Osteocyte (in vitro differentiated cells): Measurements from ENCODE around the gene GM2A. TPM values are rescaled to one million over a fixed set of nuclear protein-coding genes. Genes with fewer than 3 reads are reported as not detected.

Experiments
- DNase-seq: peaks from one replicate; pipeline ENCODE4 v3.0.0; 2021; ENCODE audit warnings: mixed read lengths; ENCODE audit not compliant: unreplicated experiment; ENCODE audit errors: extremely low spot score
- H3K27ac Mint-ChIP-seq: one replicate; pipeline ENCODE4 v1.8.0; 2021; ENCODE audit warnings: mild to moderate bottlenecking, mixed read lengths; ENCODE audit not compliant: unreplicated experiment
- H3K27me3 Mint-ChIP-seq: one replicate; pipeline ENCODE4 v1.8.0; 2021; ENCODE audit warnings: mixed read lengths; ENCODE audit not compliant: unreplicated experiment
- H3K36me3 Mint-ChIP-seq: one replicate; pipeline ENCODE4 v1.8.0; 2021; ENCODE audit warnings: mixed read lengths; ENCODE audit not compliant: unreplicated experiment
- H3K4me1 Mint-ChIP-seq: one replicate; pipeline ENCODE4 v1.8.0; 2021; ENCODE audit warnings: mixed read lengths; ENCODE audit not compliant: unreplicated experiment
- H3K4me3 Mint-ChIP-seq: one replicate; pipeline ENCODE4 v1.8.0; 2021; ENCODE audit warnings: mild to moderate bottlenecking, moderate library complexity, mixed read lengths; ENCODE audit not compliant: unreplicated experiment
- H3K9me3 Mint-ChIP-seq: one replicate; pipeline ENCODE4 v1.8.0; 2021; ENCODE audit warnings: mixed read lengths; ENCODE audit not compliant: unreplicated experiment
- total RNA-seq: library from RNA; stranded (reverse); gene quantifications from 2 replicates; pipeline ENCODE4 v1.2.1, GENCODE V29; 2021
- TF ChIP-seq, protein P1 (sequence below): fragments of 200-600 bp; sonication (generic); IDR thresholded peaks from 2 replicates; pipeline ENCODE4 v1.5.0; 2021; ENCODE audit warnings: antibody characterized with exemption, mild to moderate bottlenecking, moderate library complexity

GM2A gene
- total RNA-seq, 1 donor from 2014 or later: 28.2 TPM

DNA sequence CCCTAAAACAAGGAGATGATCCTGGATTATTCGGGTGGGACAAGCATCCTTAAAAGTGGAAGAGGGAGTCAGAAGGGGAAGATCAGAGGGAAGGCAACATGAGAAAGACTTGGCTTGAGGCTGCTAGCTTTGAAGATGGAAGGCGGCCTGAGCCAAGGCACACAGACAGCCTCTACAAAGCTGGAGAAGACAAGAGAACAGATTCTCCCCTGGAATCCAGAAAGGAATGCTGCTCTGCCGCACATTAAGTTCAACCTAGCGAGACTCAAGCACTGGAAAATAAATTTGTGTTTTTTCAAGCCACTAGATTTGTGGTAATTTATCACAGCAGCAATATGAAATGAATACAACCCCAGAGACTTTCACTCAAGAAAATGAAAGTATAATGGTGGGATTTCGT, 32.7 kb downstream of the GM2A start:
- peak; percentile 1 for DNase-seq
- no peaks in the 10 kb centered on the region for H3K4me1 Mint-ChIP-seq
- no peak overlapping the region for H3K27ac Mint-ChIP-seq
- no peaks in the 10 kb centered on the region for H3K36me3 Mint-ChIP-seq
- TF ChIP-seq, protein P1, sequence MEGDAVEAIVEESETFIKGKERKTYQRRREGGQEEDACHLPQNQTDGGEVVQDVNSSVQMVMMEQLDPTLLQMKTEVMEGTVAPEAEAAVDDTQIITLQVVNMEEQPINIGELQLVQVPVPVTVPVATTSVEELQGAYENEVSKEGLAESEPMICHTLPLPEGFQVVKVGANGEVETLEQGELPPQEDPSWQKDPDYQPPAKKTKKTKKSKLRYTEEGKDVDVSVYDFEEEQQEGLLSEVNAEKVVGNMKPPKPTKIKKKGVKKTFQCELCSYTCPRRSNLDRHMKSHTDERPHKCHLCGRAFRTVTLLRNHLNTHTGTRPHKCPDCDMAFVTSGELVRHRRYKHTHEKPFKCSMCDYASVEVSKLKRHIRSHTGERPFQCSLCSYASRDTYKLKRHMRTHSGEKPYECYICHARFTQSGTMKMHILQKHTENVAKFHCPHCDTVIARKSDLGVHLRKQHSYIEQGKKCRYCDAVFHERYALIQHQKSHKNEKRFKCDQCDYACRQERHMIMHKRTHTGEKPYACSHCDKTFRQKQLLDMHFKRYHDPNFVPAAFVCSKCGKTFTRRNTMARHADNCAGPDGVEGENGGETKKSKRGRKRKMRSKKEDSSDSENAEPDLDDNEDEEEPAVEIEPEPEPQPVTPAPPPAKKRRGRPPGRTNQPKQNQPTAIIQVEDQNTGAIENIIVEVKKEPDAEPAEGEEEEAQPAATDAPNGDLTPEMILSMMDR: no peak
- no peak overlapping the region for H3K4me3 Mint-ChIP-seq
- peaks cover 25% of the 10 kb centered on the region for H3K27me3 Mint-ChIP-seq
- H3K9me3 Mint-ChIP-seq: no peaks in the 10 kb centered on the region

DNA sequence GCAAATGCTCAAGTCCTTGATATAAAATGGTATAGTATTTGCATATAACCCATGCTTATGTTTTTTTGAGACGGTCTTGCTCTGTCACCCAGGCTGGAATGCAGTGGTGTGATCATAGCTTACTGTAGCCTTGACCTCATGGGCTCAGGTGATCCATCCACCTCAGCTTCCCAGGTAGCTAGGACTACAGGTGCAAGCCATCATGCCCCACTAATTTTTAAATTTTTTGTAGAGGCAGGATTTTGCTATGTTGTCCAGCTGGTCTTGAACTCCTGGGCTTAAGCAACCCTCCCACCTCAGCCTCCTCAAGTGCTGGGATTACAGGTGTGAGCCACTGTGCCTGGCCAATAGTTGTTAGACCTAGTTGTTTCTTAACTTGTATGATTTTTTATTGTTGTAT, 33.3 kb downstream of the GM2A start:
- H3K4me1 Mint-ChIP-seq: no peaks in the 10 kb centered on the region
- TF ChIP-seq, protein P1: no peak
- H3K9me3 Mint-ChIP-seq: peaks cover 2% of the 10 kb centered on the region
- no peak overlapping the region for H3K4me3 Mint-ChIP-seq
- H3K27ac Mint-ChIP-seq: no peak overlapping the region
- H3K27me3 Mint-ChIP-seq: peaks cover 25% of the 10 kb centered on the region
- H3K36me3 Mint-ChIP-seq: no peaks in the 10 kb centered on the region
- DNase-seq: no peak

DNA sequence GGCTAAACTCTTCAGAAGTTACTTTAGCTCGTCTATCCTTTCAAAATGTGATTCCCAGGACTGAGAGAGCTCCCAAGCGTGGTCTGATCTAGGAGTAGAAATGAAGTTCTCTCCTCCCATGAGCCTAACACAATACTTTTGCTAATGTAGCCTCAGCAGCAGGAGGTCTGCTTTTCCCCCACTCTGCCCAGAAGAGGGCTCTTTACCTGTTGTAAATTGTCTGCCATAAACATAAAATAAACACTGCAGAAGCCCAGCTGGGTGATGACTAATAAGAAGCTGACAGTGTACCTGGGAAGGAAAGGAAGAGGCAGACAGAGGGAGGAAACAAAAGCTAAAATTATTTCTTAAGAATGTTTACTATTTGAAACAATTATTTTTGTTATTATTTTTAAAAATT, 35.2 kb downstream of the GM2A start:
- Mint-ChIP-seq H3K27ac (no peak overlapping the region), H3K4me1 (no peaks in the 10 kb centered on the region), H3K27me3 (peaks cover 23% of the 10 kb centered on the region), H3K9me3 (peaks cover 5% of the 10 kb centered on the region), H3K4me3 (no peak overlapping the region), H3K36me3 (no peaks in the 10 kb centered on the region)
- TF ChIP-seq, protein P1: no peak
- DNase-seq: peak; percentile 27

DNA sequence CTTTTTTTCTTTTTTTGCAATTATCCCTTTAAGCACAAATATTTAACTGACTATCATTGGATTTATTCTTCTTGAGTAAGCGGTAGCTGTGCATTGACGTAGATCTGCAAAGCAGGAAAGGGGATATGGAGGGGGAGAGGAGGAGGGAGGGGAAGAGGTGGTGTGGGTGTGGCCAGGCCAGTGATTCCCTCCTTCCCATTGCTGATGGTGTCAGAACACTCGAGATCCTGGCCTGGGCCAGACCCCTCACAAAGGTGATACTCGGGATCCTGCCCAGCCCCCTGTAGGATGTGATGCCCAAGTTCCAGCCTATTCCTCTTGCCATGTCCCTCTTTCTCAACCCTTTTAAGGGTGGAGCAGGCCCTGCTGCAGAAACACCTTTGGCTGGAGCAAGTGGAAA, 40.6 kb downstream of the GM2A start:
- no peak for DNase-seq
- H3K4me1 Mint-ChIP-seq: no peaks in the 10 kb centered on the region
- H3K27me3 Mint-ChIP-seq: peaks cover 15% of the 10 kb centered on the region
- H3K9me3 Mint-ChIP-seq: peaks cover 5% of the 10 kb centered on the region
- TF ChIP-seq, protein P1: no peak
- H3K27ac Mint-ChIP-seq: no peak overlapping the region
- no peak overlapping the region for H3K4me3 Mint-ChIP-seq
- H3K36me3 Mint-ChIP-seq: no peaks in the 10 kb centered on the region

DNA sequence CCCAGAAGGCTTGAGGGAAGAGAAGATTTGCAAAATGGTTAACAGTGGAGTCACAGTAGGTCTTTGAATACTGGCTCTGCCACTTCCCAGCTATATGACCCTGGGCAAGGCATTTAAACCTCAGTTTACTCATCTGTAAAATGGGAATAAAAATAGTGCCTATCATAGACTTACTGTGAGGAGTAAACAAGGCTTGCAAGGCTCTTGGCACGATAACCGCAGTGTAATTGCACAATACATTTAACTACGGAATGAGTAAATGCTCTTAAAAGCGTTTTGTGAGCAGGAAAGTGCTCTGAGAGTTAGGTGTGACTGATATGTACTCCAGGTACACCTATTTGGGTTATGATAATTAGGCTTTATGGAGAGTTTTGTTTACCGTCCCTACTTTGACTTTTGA, 42.2 kb downstream of the GM2A start:
- Mint-ChIP-seq H3K4me1 (no peaks in the 10 kb centered on the region), H3K9me3 (peaks cover 5% of the 10 kb centered on the region), H3K4me3 (no peak overlapping the region), H3K36me3 (no peaks in the 10 kb centered on the region), H3K27ac (no peak overlapping the region), H3K27me3 (peaks cover 21% of the 10 kb centered on the region)
- TF ChIP-seq, protein P1: no peak
- no peak for DNase-seq
